ENCODE measurements around the gene ZIC4.

ZIC4 gene

GRCh38 chr3:147417551-147418295 lies 11.4 kb upstream of the ZIC4 start:
- DNase-seq: no peak

DNA sequence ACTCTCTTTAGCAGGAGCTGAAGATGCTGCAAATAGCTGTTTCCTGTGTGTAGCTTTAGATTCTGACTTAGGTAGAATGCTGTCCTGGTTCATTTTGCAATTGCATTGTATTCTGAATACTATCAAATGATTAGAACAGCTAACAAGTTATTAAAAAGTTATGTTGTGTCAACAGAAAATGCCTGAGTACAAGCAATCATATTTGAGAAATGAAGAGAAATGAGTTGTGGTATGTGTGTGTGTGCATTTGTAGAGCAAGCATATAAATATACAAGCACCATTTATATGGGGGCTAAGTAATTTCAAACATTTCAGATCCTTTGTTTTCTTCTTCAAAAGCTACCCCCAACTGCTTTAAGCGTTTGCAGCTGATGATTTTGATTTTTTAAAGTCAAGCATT lies 10.6 kb upstream of the ZIC4 start:
- DNase-seq: no peak

DNA sequence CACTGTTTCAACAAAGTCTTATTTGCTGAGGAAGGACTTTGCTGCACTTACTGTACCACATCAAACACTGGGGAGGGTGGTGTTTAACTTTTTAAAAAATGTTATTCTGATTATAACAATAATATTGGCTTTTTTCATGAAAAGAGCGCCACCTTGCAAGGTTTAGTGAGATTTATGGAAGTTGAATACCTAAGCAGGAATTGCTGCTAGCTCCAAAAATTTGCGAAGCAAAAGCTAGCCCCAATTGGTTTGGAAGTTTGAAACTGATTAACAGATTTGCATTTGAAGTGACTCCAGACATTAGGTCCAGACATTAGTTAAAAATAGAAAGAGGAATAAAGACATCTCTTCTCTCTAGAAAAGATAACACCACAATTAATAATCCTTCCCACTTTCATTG lies 9.5 kb upstream of the ZIC4 start:
- DNase-seq: no peak

- DNase-seq: no peak
Measured at GRCh38 chr3:147415286-147415685, 8.9 kb upstream of the ZIC4 start.

GRCh38 chr3:147414390-147415138 lies 8.2 kb upstream of the ZIC4 start:
- no peak for DNase-seq

DNA sequence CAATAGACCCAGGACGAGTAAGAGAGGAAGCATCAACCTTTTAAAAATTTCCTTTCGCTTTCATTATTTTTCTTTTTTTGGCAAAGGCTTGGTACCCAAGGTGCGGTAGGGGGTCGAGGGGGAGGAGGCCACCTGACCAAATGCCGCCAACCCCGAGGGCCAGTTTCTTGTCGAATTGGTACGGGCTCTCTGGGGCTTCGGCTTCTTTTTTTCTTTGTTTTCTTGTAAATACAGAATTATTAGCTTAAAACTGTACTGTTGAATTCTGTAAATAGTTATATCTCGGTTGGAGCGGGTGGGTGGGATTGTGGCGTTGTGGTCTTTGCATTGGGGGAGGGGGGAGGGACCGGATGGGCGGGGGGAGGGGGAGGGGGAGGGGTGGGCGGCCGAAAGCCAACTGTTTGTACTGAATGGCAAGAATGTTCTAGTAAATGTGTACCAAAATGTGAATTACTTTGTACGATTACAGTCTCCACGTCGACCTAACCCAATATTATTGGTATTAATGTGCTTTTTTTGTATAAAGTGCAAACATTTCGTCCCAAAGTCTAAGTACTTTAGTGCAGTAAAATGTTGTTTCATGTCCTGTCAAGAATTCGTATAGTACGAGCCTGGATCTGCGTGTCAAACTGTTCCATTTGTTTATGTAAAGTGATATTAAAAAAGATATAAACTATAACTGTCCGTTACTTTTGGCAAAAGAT lies 7.5 kb upstream of the ZIC4 start:
- no peak for DNase-seq

- no peak for DNase-seq
Measured at GRCh38 chr3:147412917-147413685, 6.8 kb upstream of the ZIC4 start.

GRCh38 chr3:147412261-147412916 lies 6.0 kb upstream of the ZIC4 start:
- DNase-seq: no peak

- peak; percentile 6 for DNase-seq
Measured at GRCh38 chr3:147411815-147412241, 5.5 kb upstream of the ZIC4 start.

DNA sequence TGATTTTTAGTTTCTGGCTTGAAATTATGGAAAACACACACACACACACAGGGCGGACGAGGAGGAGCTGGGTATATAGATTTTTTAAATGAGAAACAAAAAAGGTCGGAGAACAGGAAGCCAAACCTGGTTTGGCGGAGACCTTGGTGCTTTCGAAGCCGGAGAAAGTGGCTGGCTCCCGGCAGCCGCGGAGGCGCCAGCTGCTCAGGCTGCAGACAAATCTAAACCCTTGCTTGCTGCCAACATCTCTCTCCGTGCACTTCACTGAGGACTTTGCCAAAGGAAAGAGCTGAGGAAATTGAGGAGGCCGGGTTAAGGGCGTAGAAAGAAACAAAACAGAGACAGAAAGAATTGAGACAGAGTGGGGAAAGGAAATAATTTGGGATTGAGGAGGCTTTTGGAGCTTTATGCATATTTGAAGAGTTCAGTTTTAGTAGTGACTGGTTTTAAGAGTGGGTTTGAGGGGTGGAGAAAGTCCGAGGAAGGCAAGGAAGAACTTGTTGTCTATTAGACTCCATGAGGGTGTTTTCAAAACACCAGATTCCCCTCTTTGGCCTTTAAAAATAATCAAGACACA lies 5.0 kb upstream of the ZIC4 start:
- DNase-seq: peak; percentile 38

DNA sequence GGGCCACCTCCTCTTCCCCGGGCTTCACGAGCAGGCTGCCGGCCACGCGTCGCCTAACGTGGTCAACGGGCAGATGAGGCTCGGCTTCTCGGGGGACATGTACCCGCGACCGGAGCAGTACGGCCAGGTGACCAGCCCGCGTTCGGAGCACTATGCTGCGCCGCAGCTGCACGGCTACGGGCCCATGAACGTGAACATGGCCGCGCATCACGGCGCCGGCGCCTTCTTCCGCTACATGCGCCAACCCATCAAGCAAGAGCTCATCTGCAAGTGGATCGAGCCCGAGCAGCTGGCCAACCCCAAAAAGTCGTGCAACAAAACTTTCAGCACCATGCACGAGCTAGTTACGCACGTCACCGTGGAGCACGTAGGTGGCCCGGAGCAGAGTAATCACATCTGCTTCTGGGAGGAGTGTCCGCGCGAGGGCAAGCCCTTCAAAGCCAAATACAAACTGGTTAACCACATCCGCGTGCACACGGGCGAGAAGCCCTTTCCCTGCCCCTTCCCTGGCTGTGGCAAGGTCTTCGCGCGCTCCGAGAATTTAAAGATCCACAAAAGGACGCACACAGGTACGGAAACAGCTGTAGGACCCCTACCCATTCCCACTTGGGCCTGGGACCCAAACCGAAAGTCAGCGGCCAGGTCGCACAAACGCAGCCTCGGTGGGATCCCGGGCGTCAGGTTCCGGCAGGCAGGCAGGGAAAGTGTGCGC lies 4.3 kb upstream of the ZIC4 start:
- peak; percentile 54 for DNase-seq

DNA sequence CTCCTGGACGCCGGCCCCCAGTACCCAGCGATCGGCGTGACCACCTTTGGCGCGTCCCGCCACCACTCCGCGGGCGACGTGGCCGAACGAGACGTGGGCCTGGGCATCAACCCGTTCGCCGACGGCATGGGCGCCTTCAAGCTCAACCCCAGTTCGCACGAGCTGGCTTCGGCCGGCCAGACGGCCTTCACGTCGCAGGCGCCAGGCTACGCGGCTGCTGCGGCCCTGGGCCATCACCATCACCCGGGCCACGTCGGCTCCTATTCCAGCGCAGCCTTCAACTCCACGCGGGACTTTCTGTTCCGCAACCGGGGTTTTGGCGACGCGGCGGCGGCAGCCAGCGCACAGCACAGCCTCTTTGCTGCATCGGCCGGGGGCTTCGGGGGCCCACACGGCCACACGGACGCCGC lies 3.8 kb upstream of the ZIC4 start:
- peak; percentile 22 for DNase-seq

- peak; percentile 85 for DNase-seq
Measured at GRCh38 chr3:147409143-147410115, 3.1 kb upstream of the ZIC4 start, which contains the start of gene ZIC1. ZIC1 (plus strand) TSS chr3:147409365; CDS start chr3:147410113, 748 bp downstream.

DNA sequence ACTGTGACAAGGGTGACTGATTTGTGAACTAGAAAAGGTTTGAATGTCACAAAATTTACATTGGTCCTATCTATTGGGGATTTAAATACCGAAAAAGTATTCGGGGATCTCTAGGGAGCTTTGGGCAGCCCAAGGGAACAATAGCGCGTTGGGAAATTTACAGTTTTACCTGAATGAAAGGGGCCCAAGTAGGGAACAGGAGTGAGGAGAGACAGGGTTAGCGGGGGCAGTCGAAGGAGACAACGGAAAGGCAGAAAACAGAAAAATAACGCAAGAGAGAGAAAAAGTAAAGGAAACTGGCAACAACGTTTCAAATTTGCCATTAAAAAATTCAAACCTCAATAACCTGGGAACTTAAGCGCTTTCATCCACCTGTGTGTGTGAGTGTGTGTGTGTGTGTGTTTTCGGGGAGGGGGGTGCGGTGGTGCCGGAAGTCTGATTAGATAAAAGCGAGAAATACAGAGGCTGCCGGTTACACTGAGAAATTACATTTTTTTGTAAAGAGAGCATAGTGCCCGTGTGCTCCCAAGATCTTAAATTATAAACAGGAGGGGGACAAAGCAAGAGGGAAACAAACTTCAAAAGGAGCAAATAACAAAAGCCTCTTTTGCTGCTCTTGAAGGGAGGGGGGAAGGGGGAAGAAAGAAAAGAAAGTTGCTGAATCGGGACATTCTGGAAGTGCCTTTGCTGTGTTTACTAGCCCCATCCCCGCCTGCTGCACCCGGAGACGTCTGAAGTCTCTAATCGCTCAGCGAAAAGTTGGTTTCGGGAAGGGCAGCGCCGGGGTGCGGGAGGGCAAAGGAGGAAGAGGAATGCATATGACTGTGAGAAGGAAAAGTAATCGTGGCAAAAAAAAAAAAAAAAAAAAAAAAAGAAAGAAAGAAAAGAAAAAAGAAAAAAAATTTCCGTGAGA lies 2.1 kb upstream of the ZIC4 start:
- no peak for DNase-seq

- DNase-seq: no peak
Measured at GRCh38 chr3:147407498-147408187, 1.3 kb upstream of the ZIC4 start.

DNA sequence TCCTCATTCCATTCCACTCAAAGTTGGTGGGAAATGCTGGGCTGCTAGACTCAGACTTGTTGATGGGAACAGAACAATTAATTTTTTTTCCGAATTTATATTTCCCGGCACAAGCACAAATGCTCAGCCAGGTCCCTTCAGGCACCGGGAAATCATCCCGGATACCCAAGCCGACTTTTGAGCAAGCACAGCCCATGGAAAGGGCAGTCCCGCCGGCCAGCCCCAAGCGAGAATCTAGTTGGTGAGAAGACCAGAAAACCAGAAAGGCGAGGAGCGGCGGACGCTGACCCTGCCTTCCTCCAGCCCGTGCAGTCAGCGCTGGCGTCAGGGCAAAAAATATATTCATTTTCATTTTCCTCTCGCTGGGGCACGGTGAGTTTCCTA lies 763 bp upstream of the ZIC4 start:
- DNase-seq: no peak

GRCh38 chr3:147405231-147406027 lies 914 bp downstream of the ZIC4 start:
- DNase-seq: no peak

Measured in NCI-H510A treated with DMSO at 0.1 percent for 48 hours (cell line).